SH-SY5Y (cell line): Measurements from ENCODE around the gene ELOB.

Experiments used
- GATA2 ChIP-seq: IDR thresholded peaks from 2 replicates; pipeline ENCODE4 v1.6.1; 2011; ENCODE audit warnings: mild to moderate bottlenecking, low read depth, low read length
- GATA3 ChIP-seq: IDR thresholded peaks from 2 replicates; pipeline ENCODE4 v1.6.1; 2011; ENCODE audit warnings: low read depth, mild to moderate bottlenecking, low read length, moderate library complexity

GRCh38 chr16:2756288-2757015 lies 20.6 kb downstream of the ELOB start:
- TF ChIP-seq GATA2: no peak
- no peak for TF ChIP-seq GATA3
